Calu3 (cell line): ENCODE data around the gene CDH4. TPM values are rescaled to one million over a fixed set of nuclear protein-coding genes. Genes with fewer than 3 reads are reported as not detected.

Experiments used
- BruUV-seq: library from RNA; stranded (reverse); fragments of 400-500 nt; replicated peaks from 2 replicates; lab custom pipeline; 2021; lab: Mats Ljungman, UMichigan
- CTCF ChIA-PET: fragments of 300-600 bp; sonication (Branson Sonifier 250); formaldehyde crosslinking; loops from one replicate; lab custom pipeline; 2022; ENCODE audit warnings: antibody characterized with exemption; lab: Charles Lee
- DNase-seq: peaks from one replicate; pipeline ENCODE4 v3.0.0; 2022
- H3K27ac Mint-ChIP-seq: one replicate; pipeline ENCODE4 v1.8.0; 2022; ENCODE audit warnings: mixed read lengths; ENCODE audit not compliant: unreplicated experiment
- H3K27me3 Mint-ChIP-seq: one replicate; pipeline ENCODE4 v1.8.0; 2022; ENCODE audit warnings: mixed read lengths; ENCODE audit not compliant: unreplicated experiment
- H3K36me3 Mint-ChIP-seq: one replicate; pipeline ENCODE4 v1.8.0; 2022; ENCODE audit warnings: mild to moderate bottlenecking, moderate library complexity, mixed read lengths; ENCODE audit not compliant: insufficient read depth, unreplicated experiment
- H3K4me1 Mint-ChIP-seq: one replicate; pipeline ENCODE4 v1.8.0; 2022; ENCODE audit warnings: mild to moderate bottlenecking, low read depth, mixed read lengths; ENCODE audit not compliant: unreplicated experiment
- H3K4me3 Mint-ChIP-seq: one replicate; pipeline ENCODE4 v1.8.0; 2022; ENCODE audit warnings: mild to moderate bottlenecking, low read depth, moderate library complexity, mixed read lengths; ENCODE audit not compliant: unreplicated experiment
- H3K9me3 Mint-ChIP-seq: one replicate; pipeline ENCODE4 v1.8.0; 2022; ENCODE audit warnings: low read depth, mixed read lengths; ENCODE audit not compliant: unreplicated experiment
- CTCF ChIP-seq: fragments of 200-600 bp; IDR thresholded peaks from one replicate; pipeline ENCODE4 v1.8.0; 2022; ENCODE audit warnings: antibody characterized with exemption; ENCODE audit not compliant: unreplicated experiment
- intact Hi-C: fragments of 100-400 bp; cut with micrococcal nuclease; formaldehyde crosslinking; loops from one replicate; pipeline ENCODE4 v1.10.0; 2022; ENCODE audit not compliant: unreplicated experiment
- total RNA-seq: library from RNA; stranded (reverse); gene quantifications from 2 replicates; pipeline ENCODE4 v1.2.3, GENCODE V29; 2022

CDH4 gene
- total RNA-seq, 1 experiment from 2014 or later, result not detected

GRCh38 chr20:61649860-61650162 is 397.8 kb downstream of the CDH4 start:
- Mint-ChIP-seq H3K36me3 (no peaks in the 10 kb centered on the region), H3K27ac (no peak overlapping the region), H3K27me3 (peaks cover 51% of the 10 kb centered on the region), H3K9me3 (no peaks in the 10 kb centered on the region), H3K4me1 (no peaks in the 10 kb centered on the region), H3K4me3 (no peak overlapping the region)
- TF ChIP-seq CTCF, result no peak
- DNase-seq, result no peak
- intact Hi-C loops, result no loop called here
- BruUV-seq, result no TSS peak
- CTCF ChIA-PET, result interaction anchor here (0.5 kb wide), 1 partner anchor 75 kb away, joined by 4 read pairs; no protein-coding TSS in a partner anchor

DNA sequence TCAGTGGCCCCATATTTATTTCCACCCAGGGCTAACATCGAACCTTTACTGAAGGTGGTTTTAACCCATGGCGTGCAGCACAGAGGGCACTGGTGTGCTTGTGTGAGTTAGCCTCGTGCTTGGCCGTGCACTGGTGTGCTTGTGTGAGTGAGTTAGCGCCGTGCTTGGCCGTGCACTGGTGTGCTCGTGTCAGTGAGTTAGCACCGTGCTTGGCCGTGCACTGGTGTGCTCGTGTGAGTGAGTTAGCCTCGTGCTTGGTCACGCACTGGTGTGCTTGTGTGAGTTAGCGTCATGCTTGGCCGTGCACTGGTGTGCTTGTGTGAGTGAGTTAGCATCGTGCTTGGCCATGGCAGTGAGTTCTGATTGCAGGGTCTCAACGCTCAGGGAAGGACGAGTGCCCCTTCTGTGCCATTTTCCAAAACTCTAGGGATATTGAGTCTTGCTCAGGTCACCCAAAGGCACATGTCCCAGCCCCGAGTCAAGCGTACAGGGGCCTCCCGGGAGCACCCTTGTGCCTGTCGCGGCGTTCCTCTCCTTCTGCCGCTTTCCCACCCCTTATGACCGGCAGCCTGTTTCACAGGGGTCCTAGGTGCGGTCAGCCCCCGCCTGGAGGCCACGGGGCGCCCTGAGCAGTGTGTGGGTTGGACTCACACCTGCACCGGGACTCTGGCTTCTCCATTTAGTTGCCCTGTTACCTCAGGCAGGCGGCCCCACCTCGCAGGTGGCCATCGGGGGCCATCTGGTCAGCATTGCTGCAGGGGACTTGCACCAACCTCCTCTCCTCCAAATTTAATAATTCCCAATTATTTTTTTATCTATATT is 399.1 kb downstream of the CDH4 start:
- no peaks in the 10 kb centered on the region for H3K36me3 Mint-ChIP-seq
- no peaks in the 10 kb centered on the region for H3K4me1 Mint-ChIP-seq
- no peak for DNase-seq
- H3K9me3 Mint-ChIP-seq, result no peaks in the 10 kb centered on the region
- no TSS peak for BruUV-seq
- intact Hi-C loops, result no loop called here
- CTCF ChIA-PET, result interaction anchor here (0.8 kb wide), 1 partner anchor 10 kb away, joined by 3 read pairs; no protein-coding TSS in a partner anchor
- H3K27ac Mint-ChIP-seq, result no peak overlapping the region
- TF ChIP-seq CTCF, result no peak
- H3K4me3 Mint-ChIP-seq, result no peak overlapping the region
- H3K27me3 Mint-ChIP-seq, result peaks cover 58% of the 10 kb centered on the region

DNA sequence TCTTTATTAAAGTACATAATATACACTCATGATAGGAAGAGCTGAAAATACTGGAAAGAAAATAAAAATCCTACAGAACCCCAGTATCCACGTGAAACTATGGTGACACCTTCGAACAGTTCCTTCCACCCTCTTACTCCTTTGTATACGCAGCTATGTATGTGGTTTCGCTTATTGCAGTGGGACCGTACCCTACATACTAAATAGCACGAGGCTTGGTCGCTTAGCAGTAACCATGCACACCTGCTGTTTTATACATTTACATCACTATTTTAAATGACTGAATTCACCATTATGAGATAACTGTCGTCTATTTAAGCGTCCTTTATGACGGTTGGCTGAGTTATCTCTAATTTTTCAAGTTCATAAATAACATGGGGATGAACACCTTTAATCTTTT is 400.1 kb downstream of the CDH4 start:
- Mint-ChIP-seq H3K27ac (no peak overlapping the region), H3K27me3 (peaks cover 58% of the 10 kb centered on the region), H3K4me1 (no peaks in the 10 kb centered on the region), H3K36me3 (no peaks in the 10 kb centered on the region), H3K9me3 (no peaks in the 10 kb centered on the region), H3K4me3 (no peak overlapping the region)
- intact Hi-C loops, result no loop called here
- DNase-seq, result no peak
- no TSS peak for BruUV-seq
- TF ChIP-seq CTCF, result no peak
- CTCF ChIA-PET, result no interaction called here

DNA sequence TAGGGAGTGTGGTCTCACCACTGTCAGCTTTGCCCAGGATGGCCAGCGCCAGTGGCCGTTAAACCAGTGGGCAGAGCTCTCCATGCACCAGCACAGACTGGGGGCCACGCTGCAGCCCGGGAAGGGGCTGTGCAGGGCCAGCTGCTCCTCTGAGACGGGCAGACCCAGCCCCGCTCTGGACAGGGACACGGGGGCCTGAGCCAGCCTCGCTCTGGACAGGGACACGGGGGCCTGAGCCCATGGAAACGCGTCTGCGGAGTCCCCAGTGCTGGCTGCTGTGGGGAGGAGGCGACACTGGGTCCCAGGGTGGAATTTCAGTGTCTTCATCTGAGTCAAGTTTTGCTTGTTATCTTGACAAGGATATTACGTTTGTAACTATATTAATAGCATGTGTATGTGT is 402.7 kb downstream of the CDH4 start:
- Mint-ChIP-seq H3K4me1 (no peaks in the 10 kb centered on the region), H3K27me3 (peaks cover 58% of the 10 kb centered on the region), H3K9me3 (no peaks in the 10 kb centered on the region), H3K36me3 (peaks cover 5% of the 10 kb centered on the region), H3K4me3 (no peak overlapping the region), H3K27ac (no peak overlapping the region)
- no peak for TF ChIP-seq CTCF
- intact Hi-C loops, result no loop called here
- CTCF ChIA-PET, result interaction anchor here (1.0 kb wide), 1 partner anchor 25 kb away, joined by 3 read pairs; no protein-coding TSS in a partner anchor
- DNase-seq, result no peak
- no TSS peak for BruUV-seq
